Astrocyte (in vitro differentiated cells and primary cell): Measurements from ENCODE around the gene OR2G2.

Source experiments
- EZH2 ChIP-seq: IDR thresholded peaks from 2 replicates; pipeline ENCODE4 v1.6.1; 2012; ENCODE audit warnings: mild to moderate bottlenecking, low read length, inconsistent platforms; ENCODE audit not compliant: insufficient read depth
- TF ChIP-seq, protein P1 (sequence below): IDR thresholded peaks from 2 replicates; pipeline ENCODE4 v1.5.1; 2011; ENCODE audit warnings: low read depth, mild to moderate bottlenecking, inconsistent platforms, low read length, moderate library complexity; ENCODE audit not compliant: insufficient read depth

DNA sequence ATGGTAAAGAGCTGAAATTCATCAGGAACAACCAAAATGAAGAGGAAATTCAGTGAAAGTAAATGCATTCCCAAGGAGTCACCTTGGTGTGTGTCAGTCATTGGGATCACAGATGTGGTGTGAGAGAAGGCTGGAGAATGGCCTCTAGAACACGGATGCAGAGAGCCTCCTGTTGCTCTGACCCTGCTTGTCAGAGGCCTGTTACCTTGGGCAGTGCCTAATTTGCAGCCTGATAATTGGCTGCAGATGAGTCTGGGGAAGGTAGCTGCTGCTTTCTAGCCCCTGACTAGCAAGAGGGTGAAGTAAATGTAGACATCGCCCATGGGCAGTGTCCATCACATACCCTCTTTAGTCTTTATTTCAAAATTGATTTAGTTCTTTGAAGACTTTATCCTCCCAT is 35.9 kb upstream of the OR2G2 start:
- TF ChIP-seq, protein P1, sequence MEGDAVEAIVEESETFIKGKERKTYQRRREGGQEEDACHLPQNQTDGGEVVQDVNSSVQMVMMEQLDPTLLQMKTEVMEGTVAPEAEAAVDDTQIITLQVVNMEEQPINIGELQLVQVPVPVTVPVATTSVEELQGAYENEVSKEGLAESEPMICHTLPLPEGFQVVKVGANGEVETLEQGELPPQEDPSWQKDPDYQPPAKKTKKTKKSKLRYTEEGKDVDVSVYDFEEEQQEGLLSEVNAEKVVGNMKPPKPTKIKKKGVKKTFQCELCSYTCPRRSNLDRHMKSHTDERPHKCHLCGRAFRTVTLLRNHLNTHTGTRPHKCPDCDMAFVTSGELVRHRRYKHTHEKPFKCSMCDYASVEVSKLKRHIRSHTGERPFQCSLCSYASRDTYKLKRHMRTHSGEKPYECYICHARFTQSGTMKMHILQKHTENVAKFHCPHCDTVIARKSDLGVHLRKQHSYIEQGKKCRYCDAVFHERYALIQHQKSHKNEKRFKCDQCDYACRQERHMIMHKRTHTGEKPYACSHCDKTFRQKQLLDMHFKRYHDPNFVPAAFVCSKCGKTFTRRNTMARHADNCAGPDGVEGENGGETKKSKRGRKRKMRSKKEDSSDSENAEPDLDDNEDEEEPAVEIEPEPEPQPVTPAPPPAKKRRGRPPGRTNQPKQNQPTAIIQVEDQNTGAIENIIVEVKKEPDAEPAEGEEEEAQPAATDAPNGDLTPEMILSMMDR = no peak
- TF ChIP-seq EZH2 = no peak
